AG10803 (cell line): ENCODE data around the gene GPC1.

Experiments
- DNase-seq: peaks from one replicate; pipeline ENCODE4 v3.0.0; 2010; ENCODE audit warnings: low read depth
- H3K4me3 ChIP-seq: 2 replicates; pipeline ENCODE4 v1.5.1; 2011; ENCODE audit warnings: mild to moderate bottlenecking, low read length, control low read depth
- TF ChIP-seq, protein P1 (sequence below): conservative IDR thresholded peaks from 2 replicates; pipeline ENCODE4 v1.5.1; 2011; ENCODE audit warnings: mild to moderate bottlenecking, low read length, control low read depth, inconsistent platforms

The GPC1 gene

DNA sequence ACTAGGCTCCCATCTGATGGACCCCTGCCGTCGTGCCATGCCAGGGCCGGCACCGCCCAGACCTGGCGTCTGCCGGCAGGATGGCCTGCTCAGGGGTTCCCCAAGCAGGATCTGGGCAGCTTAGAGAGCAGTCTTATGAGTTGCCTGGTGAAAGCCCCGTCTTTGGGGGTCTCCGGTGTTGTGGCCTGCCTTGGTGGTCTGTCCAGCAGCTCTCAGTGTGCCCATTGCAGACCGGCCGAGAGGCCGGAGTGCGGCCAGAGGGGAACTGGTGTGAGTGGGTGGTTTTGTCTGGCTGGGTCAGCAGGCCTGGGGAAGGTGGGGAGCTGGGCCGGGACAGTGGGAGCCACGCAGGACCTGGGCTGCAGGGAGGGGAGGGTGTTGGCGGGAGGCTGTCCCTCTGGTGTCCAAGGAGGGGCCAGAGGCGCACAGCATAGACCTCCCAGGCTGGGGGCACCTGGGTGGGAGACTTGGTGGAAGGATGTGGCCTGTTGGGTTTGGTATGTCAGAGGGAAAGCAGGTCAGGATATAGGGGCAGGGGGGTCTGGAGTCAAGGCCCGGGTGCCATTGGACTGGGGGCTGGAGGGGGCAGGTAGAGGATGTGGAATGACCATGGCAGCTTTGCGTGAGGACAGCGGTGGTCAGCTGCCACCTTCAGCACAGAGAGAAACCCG is 16.5 kb downstream of the GPC1 start:
- TF ChIP-seq, protein P1, sequence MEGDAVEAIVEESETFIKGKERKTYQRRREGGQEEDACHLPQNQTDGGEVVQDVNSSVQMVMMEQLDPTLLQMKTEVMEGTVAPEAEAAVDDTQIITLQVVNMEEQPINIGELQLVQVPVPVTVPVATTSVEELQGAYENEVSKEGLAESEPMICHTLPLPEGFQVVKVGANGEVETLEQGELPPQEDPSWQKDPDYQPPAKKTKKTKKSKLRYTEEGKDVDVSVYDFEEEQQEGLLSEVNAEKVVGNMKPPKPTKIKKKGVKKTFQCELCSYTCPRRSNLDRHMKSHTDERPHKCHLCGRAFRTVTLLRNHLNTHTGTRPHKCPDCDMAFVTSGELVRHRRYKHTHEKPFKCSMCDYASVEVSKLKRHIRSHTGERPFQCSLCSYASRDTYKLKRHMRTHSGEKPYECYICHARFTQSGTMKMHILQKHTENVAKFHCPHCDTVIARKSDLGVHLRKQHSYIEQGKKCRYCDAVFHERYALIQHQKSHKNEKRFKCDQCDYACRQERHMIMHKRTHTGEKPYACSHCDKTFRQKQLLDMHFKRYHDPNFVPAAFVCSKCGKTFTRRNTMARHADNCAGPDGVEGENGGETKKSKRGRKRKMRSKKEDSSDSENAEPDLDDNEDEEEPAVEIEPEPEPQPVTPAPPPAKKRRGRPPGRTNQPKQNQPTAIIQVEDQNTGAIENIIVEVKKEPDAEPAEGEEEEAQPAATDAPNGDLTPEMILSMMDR: no peak
- peak overlapping the region; percentile 49 for H3K4me3 ChIP-seq
- no peak for DNase-seq

DNA sequence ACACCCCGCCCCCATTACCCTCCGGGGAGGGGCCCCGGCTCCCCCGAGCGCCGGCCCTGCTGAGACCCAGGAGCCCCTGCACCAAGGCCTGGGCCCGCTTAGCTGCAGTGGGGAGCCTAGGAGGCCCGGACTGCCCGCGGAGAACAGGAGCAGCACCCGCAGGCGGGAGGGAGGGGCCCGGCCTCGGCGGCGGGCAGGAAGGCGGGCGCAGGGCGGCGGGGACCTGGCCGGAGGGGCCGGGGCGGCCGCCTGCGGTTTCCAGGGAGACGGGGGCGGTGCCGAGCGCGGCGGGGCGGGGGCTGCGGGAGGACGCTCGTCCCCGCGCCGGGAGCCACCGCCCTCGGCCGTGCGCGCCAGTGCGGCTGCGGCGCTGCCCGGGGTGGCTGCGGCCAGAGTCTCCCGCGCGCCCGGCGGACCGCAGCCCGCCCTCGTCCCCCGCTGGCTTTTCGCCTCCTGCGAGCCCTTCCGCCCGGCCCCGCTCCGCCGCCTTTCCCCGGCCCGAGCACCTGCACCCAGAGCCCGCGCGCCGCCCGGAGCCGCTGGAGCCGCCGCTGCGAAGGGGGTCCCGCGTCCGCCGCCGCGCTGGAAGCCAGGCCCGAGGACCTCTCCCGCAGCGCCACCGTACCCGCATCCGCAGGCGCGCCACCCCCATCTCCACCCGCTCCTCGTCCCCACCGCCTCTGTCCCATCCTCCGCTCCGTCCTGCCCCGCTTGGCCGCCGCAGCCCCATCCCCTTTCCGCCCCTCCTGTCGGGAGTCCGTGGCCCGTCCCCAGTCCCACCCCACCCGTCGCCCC is 17.2 kb downstream of the GPC1 start:
- peak overlapping the region; percentile 54 for H3K4me3 ChIP-seq
- peak; percentile 36 for DNase-seq
- TF ChIP-seq, protein P1: no peak

DNA sequence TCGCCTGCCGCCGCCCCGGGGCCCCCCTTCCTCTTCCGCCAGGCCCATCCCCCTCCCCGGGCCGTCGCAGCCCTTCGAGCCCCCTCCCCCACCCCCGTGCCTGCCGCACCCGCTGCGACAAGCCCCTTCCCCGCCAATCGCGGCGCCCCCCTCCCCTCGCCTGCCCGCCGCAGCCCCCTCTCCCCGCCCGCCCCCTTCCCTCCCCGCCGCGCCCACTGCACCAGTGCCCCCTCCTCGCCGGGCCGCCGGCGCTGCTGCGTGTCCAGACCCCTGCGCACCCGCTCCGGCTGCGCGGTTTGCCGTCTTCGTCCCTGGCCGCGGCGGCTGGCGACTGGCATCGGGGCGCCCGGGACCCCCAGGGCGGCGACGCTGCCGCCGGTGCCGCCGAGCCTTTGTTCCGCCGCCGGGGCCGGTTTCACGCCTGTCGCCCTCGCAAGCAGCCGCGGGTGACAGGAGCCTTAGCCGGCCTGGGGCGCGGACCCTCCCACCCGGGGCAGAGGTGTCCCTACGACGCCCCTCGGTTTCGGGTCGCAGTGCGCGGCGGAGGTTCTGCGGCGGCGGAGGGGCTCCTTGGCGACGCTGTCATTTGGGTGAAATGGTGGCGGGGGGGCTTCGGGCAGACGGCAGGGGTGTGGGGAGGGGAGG is 18.1 kb downstream of the GPC1 start:
- no peak overlapping the region for H3K4me3 ChIP-seq
- TF ChIP-seq, protein P1: no peak
- no peak for DNase-seq

DNA sequence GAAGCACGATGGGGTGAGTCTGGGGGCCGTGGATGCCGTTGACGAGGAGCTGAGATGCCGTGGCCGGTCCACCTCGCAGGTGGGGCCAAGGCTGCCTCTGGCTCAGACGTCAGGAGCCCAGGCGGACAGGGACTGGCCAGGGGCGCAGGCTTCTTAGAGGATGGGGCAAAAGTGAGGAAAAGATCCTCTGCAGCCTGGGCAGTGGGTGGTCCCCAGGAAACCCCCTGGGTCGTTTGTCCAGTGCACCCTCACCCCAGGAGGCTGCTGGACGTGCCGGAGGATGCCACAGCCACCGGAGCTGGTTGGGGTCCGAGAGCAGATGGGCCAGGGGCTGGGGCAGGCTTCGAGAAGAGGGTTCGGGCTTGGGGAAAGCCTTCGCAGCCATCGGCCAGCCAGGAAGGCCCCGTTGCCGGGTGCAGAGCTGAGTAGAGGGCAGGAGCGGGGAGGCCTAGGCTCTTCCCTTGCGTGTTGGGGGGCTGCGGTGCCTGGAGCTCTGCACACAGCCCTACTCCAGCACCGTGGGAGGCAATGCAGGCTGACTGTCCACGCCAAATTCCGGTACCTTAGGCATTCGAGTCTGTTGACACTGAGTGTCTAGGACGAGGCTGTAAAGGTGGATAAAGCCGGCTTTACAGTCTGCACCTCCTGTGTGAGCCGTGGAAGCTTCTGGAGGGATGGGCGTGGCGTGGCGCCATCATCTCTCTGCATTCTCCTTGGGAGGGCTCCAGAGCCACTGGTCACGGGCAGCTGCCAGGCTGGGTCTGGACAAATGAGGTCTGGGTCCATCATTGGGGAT is 18.8 kb downstream of the GPC1 start:
- DNase-seq: no peak
- TF ChIP-seq, protein P1: no peak
- H3K4me3 ChIP-seq: no peak overlapping the region

DNA sequence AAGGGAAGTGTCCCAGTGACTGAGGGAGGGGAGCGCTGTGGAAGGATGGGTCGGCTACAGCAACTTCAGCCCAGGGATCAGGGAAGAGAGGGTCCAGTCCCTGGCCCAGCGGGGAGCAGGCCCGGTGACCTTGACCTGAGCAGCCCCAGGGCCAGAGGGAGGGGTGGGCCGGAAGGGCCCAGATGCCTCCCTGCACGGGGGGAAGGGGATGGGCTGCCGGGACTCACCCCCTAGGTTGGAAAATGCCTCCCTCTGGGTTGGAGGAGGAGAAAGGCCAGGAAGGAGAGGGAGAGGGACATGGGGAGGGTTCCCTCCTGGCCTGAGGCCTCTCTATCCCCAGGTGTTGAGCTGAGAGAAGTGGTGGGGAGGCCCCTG is 19.8 kb downstream of the GPC1 start:
- DNase-seq: no peak
- H3K4me3 ChIP-seq: no peak overlapping the region
- TF ChIP-seq, protein P1: no peak

DNA sequence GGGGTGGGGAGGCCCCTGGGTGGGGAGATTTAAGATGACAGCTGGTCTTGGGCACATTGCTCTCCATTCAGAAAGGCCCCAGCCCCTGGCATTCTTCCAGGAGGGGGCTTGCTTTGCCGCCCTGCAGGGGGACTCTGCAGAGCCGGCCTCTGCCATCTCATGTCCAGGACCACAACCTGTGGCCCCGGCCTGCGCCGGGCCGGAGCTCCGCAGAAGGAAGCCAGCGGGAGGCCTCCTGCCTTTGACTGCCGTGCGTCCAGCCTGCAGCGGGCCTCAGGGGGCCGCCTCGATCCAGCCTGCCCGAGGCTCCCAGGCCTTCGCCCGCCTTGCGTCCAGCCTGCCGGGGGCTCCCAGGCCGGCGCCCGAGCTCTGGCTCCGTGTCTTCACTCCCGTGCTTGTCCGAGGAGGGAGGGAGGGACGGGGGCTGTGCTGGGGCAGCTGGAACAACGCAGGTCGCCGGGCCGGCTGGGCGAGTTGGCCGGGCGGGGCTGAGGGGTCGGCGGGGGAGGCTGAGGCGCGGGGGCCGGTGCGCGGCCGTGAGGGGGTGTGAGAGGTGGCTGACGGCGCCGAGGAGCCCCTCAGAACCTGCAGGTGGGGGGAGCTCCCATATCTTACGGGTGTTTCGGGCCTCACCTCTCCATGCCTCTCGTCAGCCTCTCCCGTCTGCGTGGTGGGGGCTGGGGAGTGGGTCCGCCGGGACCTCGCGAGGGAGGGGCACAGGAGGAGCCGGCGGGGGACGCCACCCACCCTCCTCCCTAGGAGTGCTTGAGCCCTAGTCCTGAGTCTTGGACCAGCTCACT is 20.4 kb downstream of the GPC1 start:
- no peak overlapping the region for H3K4me3 ChIP-seq
- TF ChIP-seq, protein P1: no peak
- DNase-seq: no peak
